AG10803 (cell line): Measurements from ENCODE around the gene SHLD1.

Source experiments
- DNase-seq: peaks from one replicate; pipeline ENCODE4 v3.0.0; 2010; ENCODE audit warnings: low read depth
- H3K4me3 ChIP-seq: 2 replicates; pipeline ENCODE4 v1.5.1; 2011; ENCODE audit warnings: mild to moderate bottlenecking, low read length, control low read depth
- CTCF ChIP-seq: conservative IDR thresholded peaks from 2 replicates; pipeline ENCODE4 v1.5.1; 2011; ENCODE audit warnings: mild to moderate bottlenecking, low read length, control low read depth, inconsistent platforms

The SHLD1 gene

GRCh38 chr20:5859608-5860007 lies 109.4 kb downstream of the SHLD1 start:
- TF ChIP-seq CTCF: no peak
- DNase-seq: peak; percentile 48
- H3K4me3 ChIP-seq: no peak overlapping the region

- no peak for TF ChIP-seq CTCF
- DNase-seq: no peak
These were observed 112.5 kb downstream of the SHLD1 start for GRCh38 chr20:5862703-5863039.

GRCh38 chr20:5863040-5863833 lies 113.0 kb downstream of the SHLD1 start:
- H3K4me3 ChIP-seq: no peak overlapping the region
- no peak for TF ChIP-seq CTCF
- peak; percentile 64 for DNase-seq

More at GRCh38 chr20:5862703-5863039, 112.5 kb downstream of the SHLD1 start:
- H3K4me3 ChIP-seq: no peak overlapping the region

GRCh38 chr20:5864428-5864827 lies 114.2 kb downstream of the SHLD1 start:
- TF ChIP-seq CTCF: no peak
- no peak overlapping the region for H3K4me3 ChIP-seq
- DNase-seq: no peak

GRCh38 chr20:5864873-5865587 lies 114.8 kb downstream of the SHLD1 start:
- H3K4me3 ChIP-seq: no peak overlapping the region
- DNase-seq: peak; percentile 45
- TF ChIP-seq CTCF: no peak

GRCh38 chr20:5865604-5866003 lies 115.4 kb downstream of the SHLD1 start:
- TF ChIP-seq CTCF: no peak
- no peak overlapping the region for H3K4me3 ChIP-seq
- DNase-seq: no peak

- H3K4me3 ChIP-seq: no peak overlapping the region
- no peak for DNase-seq
- TF ChIP-seq CTCF: no peak
These were observed 120.4 kb downstream of the SHLD1 start for GRCh38 chr20:5870568-5870981.
